Panc1 (cell line): ENCODE measurements around the gene DIS3L2. TPM values are rescaled to one million over a fixed set of nuclear protein-coding genes. Genes with fewer than 3 reads are reported as not detected.

ENCODE experiments used
- ATAC-seq: fragments of 200-7000 bp; cut with Tn5 transposase; 2 replicates; pipeline ENCODE4 v1.9.1; 2020; ENCODE audit warnings: mild to moderate bottlenecking, moderate library complexity
- BruUV-seq: library from RNA; stranded (reverse); fragments of 400-500 nt; replicated peaks from 2 replicates; lab custom pipeline; 2021; lab: Mats Ljungman, UMichigan
- CTCF ChIA-PET: fragments of 300-600 bp; sonication (Branson Sonifier 250); formaldehyde crosslinking; loops from one replicate; lab custom pipeline; 2022; ENCODE audit warnings: antibody characterized with exemption; lab: Charles Lee
- POLR2A ChIA-PET: fragments of 300-600 bp; sonication (Branson Sonifier 250); formaldehyde crosslinking; loops from one replicate; lab custom pipeline; 2022; ENCODE audit warnings: antibody characterized with exemption; lab: Charles Lee
- DNase-seq: peaks from one replicate; pipeline ENCODE4 v3.0.0-alpha.2; 2010; ENCODE audit warnings: low read depth, low spot score
- H3K27ac ChIP-seq: 2 replicates; pipeline ENCODE4 v1.5.1; 2011; ENCODE audit warnings: mild to moderate bottlenecking, low read length, inconsistent platforms
- H3K27me3 ChIP-seq: fragments of 200-500 bp; sonication (Bioruptor generic); 2 replicates; pipeline ENCODE4 v1.6.0; 2014; ENCODE audit warnings: low read length, inconsistent platforms; ENCODE audit not compliant: control insufficient read depth, insufficient read depth
- H3K36me3 ChIP-seq: fragments of 200-500 bp; sonication (Bioruptor generic); 2 replicates; pipeline ENCODE4 v1.5.1; 2014; ENCODE audit warnings: inconsistent platforms, mild to moderate bottlenecking, low read length, moderate library complexity; ENCODE audit not compliant: control insufficient read depth, insufficient read depth
- H3K4me1 ChIP-seq: 2 replicates; pipeline ENCODE4 v1.5.1; 2011; ENCODE audit warnings: inconsistent platforms, mild to moderate bottlenecking, low read length, moderate library complexity; ENCODE audit not compliant: control insufficient read depth, insufficient read depth
- H3K4me3 ChIP-seq, 2 experiments: 2 replicates each; pipeline ENCODE4 v1.5.1; 2011 to 2012; ENCODE audit warnings: low read depth in 2 of 2, low read length in 2 of 2, mild to moderate bottlenecking in 2 of 2, inconsistent platforms in 1 of 2, moderate library complexity in 1 of 2
- H3K9me3 ChIP-seq: fragments of 200-500 bp; sonication (Bioruptor generic); 2 replicates; pipeline ENCODE4 v1.5.1; 2014; ENCODE audit warnings: low read depth, mild to moderate bottlenecking, inconsistent platforms, low read length, moderate library complexity; ENCODE audit not compliant: control insufficient read depth, insufficient read depth
- CTCF ChIP-seq: fragments of 450-650 bp; IDR thresholded peaks from 2 replicates; pipeline ENCODE4 v1.5.1; 2017; ENCODE audit warnings: mild to moderate bottlenecking
- POLR2AphosphoS5 ChIP-seq: IDR thresholded peaks from 2 replicates; pipeline ENCODE4 v1.6.1; 2012; ENCODE audit warnings: mild to moderate bottlenecking, low read depth, low read length, moderate library complexity
- REST ChIP-seq, 2 experiments: IDR thresholded peaks; 2 replicates each; pipeline ENCODE4 v1.6.1; 2011 to 2012; ENCODE audit warnings: low read depth in 2 of 2, control low read depth in 1 of 2, low read length in 1 of 2, mild to moderate bottlenecking in 1 of 2, moderate library complexity in 1 of 2; ENCODE audit not compliant: insufficient read depth in 1 of 2
- SIN3A ChIP-seq: IDR thresholded peaks from 2 replicates; pipeline ENCODE4 v1.6.1; 2012; ENCODE audit warnings: low read depth, mild to moderate bottlenecking, low read length, moderate library complexity, borderline replicate concordance; ENCODE audit not compliant: insufficient read depth
- TCF7L2 ChIP-seq: IDR thresholded peaks from 2 replicates; pipeline ENCODE4 v1.6.1; 2011; ENCODE audit warnings: mild to moderate bottlenecking, low read depth, low read length, inconsistent platforms
- in situ Hi-C: cut with HindIII; loops from 2 replicates; pipeline ENCODE4 v1.10.0; 2016; ENCODE audit warnings: low sequenced_read_pairs, low pct_unique_long_range_greater_than_20kb
- intact Hi-C: fragments of 100-400 bp; cut with micrococcal nuclease; formaldehyde crosslinking; loops from one replicate; pipeline ENCODE4 v1.10.0; 2022; ENCODE audit not compliant: unreplicated experiment
- total RNA-seq: library from RNA; stranded (reverse); gene quantifications from one replicate; pipeline ENCODE4 v1.2.1, GENCODE V29; 2021; ENCODE audit not compliant: unreplicated experiment

Gene DIS3L2
- total RNA-seq, 1 experiment from 2014 or later = 28.1 TPM

GRCh38 chr2:232210306-232210705, 248.8 kb downstream of the DIS3L2 start:
- DNase-seq = no peak
- ATAC-seq = no peak
- no peaks in the 10 kb centered on the region for H3K9me3 ChIP-seq
- H3K27me3 ChIP-seq = no peaks in the 10 kb centered on the region
- ChIA-PET CTCF (no interaction called here), POLR2A (no interaction called here)
- no peaks in the 10 kb centered on the region for H3K36me3 ChIP-seq
- H3K4me3 ChIP-seq = no peak overlapping the region
- no peak overlapping the region for H3K27ac ChIP-seq
- no TSS peak for BruUV-seq
- in situ Hi-C loops (no loop called here), intact Hi-C loops (no loop called here)
- H3K4me1 ChIP-seq = no peaks in the 10 kb centered on the region
- TF ChIP-seq POLR2AphosphoS5 (no peak), CTCF (no peak), REST (IDR thresholded peaks at IDR 0.05; ENCODE audit: insufficient read depth in 1 of 2, low read depth in 2 of 2, low read length in 1 of 2) (no peak), SIN3A (no peak), TCF7L2 (no peak)

GRCh38 chr2:232211743-232212686, 250.5 kb downstream of the DIS3L2 start:
- Histone ChIP-seq H3K4me3 (no peak overlapping the region), H3K36me3 (no peaks in the 10 kb centered on the region), H3K9me3 (no peaks in the 10 kb centered on the region), H3K4me1 (no peaks in the 10 kb centered on the region), H3K27ac (no peak overlapping the region), H3K27me3 (no peaks in the 10 kb centered on the region)
- DNase-seq (no peak), ATAC-seq (no peak)
- TF ChIP-seq TCF7L2 (no peak), REST (IDR thresholded peaks at IDR 0.05; ENCODE audit: insufficient read depth in 1 of 2, low read depth in 2 of 2, low read length in 1 of 2) (no peak), CTCF (no peak), POLR2AphosphoS5 (no peak), SIN3A (no peak)
- no TSS peak for BruUV-seq
- POLR2A ChIA-PET = no interaction called here
- intact Hi-C loops (no loop called here), in situ Hi-C loops (no loop called here)
- CTCF ChIA-PET = no interaction called here
